NCI-H82 (cell line): ENCODE results near the gene POU3F4.

Experiments used
- DNase-seq: peaks from one replicate; lab custom pipeline; 2025; lab: John Stamatoyannopoulos, UW

POU3F4 gene

GRCh38 chrX:83508006-83508405, at the start of gene POU3F4:
Gene POU3F4, plus strand, starts transcription at chrX:83508290. Its CDS starts 35 bp downstream, at chrX:83508325.
- DNase-seq, result peak; percentile 66

GRCh38 chrX:83469551-83469950, 38.5 kb upstream of the POU3F4 start:
- peak; percentile 88 for DNase-seq

DNA sequence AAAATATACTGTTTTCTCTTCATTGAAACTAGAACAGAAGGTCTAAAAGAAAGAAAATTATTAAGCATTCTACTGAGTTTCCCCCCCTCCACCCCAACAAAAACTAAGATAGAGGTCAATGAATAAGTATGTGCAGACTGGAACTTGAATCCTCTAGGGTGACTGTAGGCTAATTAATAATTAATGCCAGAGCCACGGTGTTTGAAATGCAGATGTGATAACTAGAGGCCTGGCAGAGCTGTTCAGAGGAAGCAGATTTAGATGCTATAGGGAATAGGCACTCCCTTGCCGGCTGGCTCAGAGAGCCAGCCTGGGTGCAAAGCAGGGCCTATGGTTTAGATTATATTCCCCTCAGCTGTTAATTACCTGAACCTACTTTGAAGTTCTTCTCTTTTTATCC, 12.2 kb upstream of the POU3F4 start:
- no peak for DNase-seq

- peak; percentile 6 for DNase-seq
Observed at GRCh38 chrX:83501003-83501402, 7.1 kb upstream of the POU3F4 start.

DNA sequence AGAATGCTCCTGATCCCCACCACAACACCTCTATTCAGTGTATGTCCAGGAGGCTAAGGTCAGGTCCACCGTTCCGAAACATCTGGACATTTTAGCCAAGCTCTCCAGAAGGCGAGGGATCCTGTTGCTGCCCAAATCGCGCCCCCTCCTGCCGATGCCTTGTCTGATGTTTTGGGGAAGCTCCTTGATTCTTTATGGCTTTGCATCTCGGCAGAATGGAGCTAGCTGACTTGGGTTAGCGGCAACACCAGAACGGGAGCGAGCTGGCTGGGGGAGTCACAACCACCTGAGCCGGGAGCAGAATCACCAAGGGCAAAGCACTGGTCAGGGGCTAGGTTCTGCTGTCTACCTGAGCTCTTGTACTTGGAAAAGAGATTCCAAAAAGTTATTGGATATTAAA, 6.6 kb upstream of the POU3F4 start:
- DNase-seq, result peak; percentile 6

- peak; percentile 51 for DNase-seq
Observed at GRCh38 chrX:83504721-83505479, 3.2 kb upstream of the POU3F4 start.

GRCh38 chrX:83508526-83509253, 600 bp downstream of the POU3F4 start:
- DNase-seq, result no peak

- no peak for DNase-seq
Observed at GRCh38 chrX:83509254-83509801, 1.2 kb downstream of the POU3F4 start.

DNA sequence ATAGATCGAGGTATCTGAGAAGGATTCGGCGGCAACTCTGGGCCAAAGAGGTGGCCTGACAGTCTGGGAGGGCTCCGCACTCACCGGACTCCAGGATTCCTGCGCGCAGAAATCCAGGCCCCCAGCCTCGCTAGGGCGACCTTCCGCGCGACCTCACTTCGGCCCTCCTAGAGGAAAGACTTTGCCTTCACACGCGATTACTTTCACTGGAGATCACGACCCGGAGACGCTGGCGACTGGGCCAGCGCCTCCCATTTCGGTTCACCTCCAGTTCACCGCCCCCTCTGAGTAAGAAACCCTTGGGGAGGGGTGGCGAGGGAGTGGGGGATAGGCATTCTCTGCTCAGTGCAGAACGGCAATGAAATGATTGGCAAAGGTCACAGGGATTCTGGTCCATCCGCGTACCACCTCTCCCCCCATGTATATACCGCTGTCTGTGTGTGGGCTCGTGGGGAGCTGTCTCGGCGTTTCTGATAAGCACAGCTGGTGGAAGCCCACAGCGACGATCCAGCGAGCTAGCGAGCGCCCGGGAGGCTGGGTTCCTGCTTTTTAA, 2.5 kb downstream of the POU3F4 start:
- peak; percentile 12 for DNase-seq

GRCh38 chrX:83511208-83511607, 3.1 kb downstream of the POU3F4 start:
- peak; percentile 69 for DNase-seq

DNA sequence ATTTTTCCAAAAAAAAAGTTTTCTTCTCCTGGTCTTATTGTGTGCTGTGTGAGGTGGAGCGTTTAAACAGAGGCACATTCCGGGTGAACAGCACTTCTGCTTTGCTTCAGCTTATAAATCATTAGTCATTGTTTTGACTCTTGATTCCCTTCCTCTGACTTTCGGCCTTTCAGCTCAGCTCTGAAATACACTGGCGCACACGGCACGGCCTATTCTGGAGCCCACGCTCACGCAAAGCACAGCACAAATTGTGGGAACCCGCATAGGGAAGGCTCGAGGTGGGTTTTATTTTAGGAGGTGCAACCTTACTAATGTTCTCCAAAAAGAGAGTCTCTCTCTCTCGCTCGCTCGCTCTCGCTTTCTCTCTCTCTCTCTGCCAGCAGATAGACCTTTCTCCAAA, 4.0 kb downstream of the POU3F4 start:
- DNase-seq, result no peak

DNA sequence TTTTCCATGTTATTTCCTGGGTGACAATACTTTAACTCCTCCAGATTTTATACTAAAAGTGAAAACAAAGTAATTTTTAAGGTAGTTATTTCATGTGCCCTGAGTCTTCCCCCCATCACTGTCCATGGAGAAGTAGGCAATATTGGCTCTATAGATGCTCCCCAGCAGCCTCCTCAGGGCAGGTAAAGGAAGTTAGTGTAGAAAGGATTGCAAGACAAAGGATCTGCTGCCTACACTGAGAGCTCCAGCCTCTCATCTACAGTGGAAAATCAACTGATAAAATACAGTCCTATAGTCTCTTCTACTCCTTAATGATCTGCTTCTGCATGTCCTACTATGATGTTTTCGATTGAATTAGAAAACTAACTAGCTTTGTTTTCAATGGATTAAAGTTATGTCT, 8.5 kb downstream of the POU3F4 start:
- no peak for DNase-seq

DNA sequence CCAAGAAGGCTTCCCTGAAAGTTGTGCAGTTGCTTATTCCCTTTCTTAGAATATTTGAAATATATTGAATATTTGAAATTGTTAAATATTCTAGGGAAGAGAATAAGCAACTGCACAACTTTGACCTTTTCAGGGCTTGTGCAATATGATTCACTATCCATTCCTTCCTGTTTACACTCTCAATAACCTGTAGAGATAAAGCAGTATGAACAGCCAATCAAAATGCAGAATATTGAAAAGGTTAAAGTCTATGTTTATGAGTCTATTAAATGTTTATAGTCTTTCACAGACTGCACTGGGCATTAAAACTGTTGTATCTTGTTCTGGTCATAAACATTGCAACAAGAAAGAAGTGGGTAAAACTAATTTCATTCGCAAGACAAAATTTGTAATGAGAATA, 13.8 kb downstream of the POU3F4 start:
- DNase-seq, result no peak

DNA sequence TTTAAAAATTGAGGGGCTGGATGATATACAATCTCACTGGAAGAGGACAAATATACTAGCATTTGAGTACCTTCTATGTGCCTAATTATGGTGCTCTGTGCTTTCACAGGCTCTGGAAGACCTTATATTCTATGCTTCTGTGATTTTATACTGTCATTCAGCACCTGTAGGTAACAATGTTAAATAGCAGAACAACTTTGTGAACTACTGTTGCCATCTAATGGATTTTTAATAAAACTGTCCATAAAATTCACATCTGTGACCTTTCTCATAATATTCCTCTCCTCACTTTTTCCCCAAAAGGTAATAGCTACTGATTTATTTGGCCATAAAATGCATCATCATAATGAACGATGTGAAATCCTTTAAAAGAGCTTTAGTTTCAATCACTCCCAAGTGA, 21.9 kb downstream of the POU3F4 start:
- no peak for DNase-seq

DNA sequence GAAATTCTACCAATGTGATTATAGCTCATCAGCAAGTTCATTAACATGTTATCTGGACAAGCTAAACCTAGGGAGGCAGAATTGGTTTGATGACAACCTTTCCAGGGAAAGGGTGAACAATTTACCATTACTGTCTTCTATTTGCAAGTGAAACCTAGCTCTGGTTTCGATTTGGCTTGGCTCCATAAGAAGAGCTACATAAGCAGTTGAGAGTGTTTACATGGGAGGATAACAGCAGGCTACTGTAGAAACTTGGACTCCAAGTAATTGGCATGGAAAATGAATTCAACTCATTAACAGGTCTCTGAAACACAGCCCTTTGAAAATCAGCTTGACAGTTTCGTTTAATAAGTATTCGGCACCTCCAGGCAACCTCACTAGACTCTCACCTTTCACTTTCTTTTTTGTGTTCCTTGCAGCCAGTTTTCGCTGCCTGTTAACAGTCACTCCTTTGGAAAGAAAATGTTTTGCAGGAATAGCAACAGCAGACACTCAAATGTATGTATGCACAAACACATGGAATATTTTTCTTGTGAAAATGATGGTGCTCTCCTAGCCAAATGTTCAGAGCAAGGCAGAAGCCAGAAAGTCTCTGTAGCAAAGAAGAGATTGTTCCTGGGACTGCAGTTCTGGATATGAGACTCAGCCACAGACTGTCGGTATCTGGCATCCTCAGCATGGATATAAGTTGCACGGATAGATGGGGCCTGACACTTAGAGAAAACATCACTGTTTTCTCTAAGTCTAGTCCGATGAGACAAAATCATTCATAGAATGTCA, 27.5 kb downstream of the POU3F4 start:
- DNase-seq, result no peak
